Kidney (tissue), 14 donors: Measurements from ENCODE around the gene RTP1. TPM values are rescaled to one million over a fixed set of nuclear protein-coding genes. Genes with fewer than 3 reads are reported as not detected.

Source experiments
- DNase-seq, 5 donors: peaks; one replicate each; pipeline ENCODE4 v3.0.0-alpha.2; 2013 to 2020
- FAIRE-seq: peaks from 2 replicates; lab custom pipeline; 2012; peaks lifted over from hg19 to GRCh38; lab: Jason Lieb, UNC
- H3K27ac ChIP-seq, 2 donors: one replicate each; pipeline ENCODE4 v1.7.0; 2013; ENCODE audit warnings: low read depth in 2 of 2, low read length in 2 of 2, inconsistent platforms in 1 of 2
- H3K27me3 ChIP-seq: one replicate; pipeline ENCODE4 v1.7.1; 2013; ENCODE audit warnings: low read length, inconsistent platforms; ENCODE audit not compliant: control insufficient read depth, insufficient read depth
- H3K36me3 ChIP-seq, 3 donors: one replicate each; pipeline versions ENCODE4 v1.7.0 to v1.7.1; 2013; ENCODE audit warnings: low read length in 3 of 3, control low read depth in 1 of 3, inconsistent platforms in 1 of 3; ENCODE audit not compliant: insufficient read depth in 3 of 3, control insufficient read depth in 2 of 3
- H3K4me1 ChIP-seq, 3 donors: one replicate each; pipeline versions ENCODE4 v1.7.0 to v1.7.1; 2013; ENCODE audit warnings: low read length in 3 of 3, inconsistent platforms in 1 of 3, low read depth in 1 of 3; ENCODE audit not compliant: control insufficient read depth in 2 of 3, insufficient read depth in 2 of 3
- H3K4me3 ChIP-seq, 3 donors: one replicate each; pipeline versions ENCODE4 v1.7.0 to v1.8.1; 2013; ENCODE audit warnings: low read length in 3 of 3, control low read depth in 1 of 3, inconsistent platforms in 1 of 3
- H3K9ac ChIP-seq, 3 donors: one replicate each; pipeline versions ENCODE4 v1.7.0 to v1.7.1; 2013; ENCODE audit warnings: low read length in 3 of 3, control low read depth in 1 of 3, inconsistent platforms in 1 of 3
- H3K9me3 ChIP-seq, 3 donors: one replicate each; pipeline versions ENCODE4 v1.7.0 to v1.7.1; 2013; ENCODE audit warnings: low read length in 3 of 3, control low read depth in 1 of 3, inconsistent platforms in 1 of 3; ENCODE audit not compliant: control insufficient read depth in 2 of 3, insufficient read depth in 1 of 3
- intact Hi-C: fragments of 100-400 bp; cut with DNase I; formaldehyde crosslinking; loops from one replicate; pipeline ENCODE4 v1.11.1; 2022
- polyA plus RNA-seq: library from polyadenylated mRNA; stranded (reverse); fragments of 350-450 nt; fragmentation: Illumina TruSeq; extraction: RNeasy Lipid Tissue Mini Kit (QIAGEN cat#74804); gene quantifications from one replicate; pipeline ENCODE4 v1.2.3, GENCODE V29; 2014; ENCODE audit warnings: low read depth, low replicate concordance; ENCODE audit not compliant: insufficient read depth
- total RNA-seq: library from RNA; stranded (reverse); fragmentation: NEBNext Ultra II Directional; extraction: Animal tissue kit (Norgen Biotek cat#: 25700); gene quantifications from one replicate; pipeline ENCODE4 v1.2.1, GENCODE V29; 2021
- TF ChIP-seq, protein P1 (sequence below): IDR thresholded peaks from 3 replicates; pipeline ENCODE4 v1.5.1; 2012; ENCODE audit warnings: mild to moderate bottlenecking, moderate library complexity, borderline replicate concordance; ENCODE audit not compliant: insufficient read depth; ENCODE audit errors: extremely low read depth
- donor health status: control.
- donor health status: control.
- donor health status: control.
- donor health status: control.
- donor health status: control.
- donor health status: DM: yes; HTN: yes; CAD: no.
- donor health status: Normal renal cell carcinoma (clear cell type).

RTP1 gene
- total and polyA plus RNA-seq, 2 donors from 2014 or later, result not detected

DNA sequence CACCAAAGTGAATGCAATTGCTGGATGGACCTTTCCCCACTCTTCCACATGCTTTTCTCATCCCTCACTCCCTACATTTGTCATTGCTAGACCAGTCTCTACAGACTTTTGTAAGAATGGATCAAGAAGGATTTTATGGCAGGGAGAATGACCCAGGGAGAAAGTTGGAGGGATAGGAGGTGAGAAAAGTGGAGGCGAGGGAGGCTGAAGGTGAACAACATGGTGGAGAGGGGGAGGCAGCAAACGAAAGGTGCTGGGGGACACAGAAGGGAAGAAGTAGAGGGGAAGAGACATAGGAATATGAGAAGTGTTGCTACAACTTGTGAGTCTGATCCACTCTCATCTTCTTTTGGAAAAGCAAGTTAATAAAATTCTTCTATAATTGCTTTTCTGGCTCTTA lies 24.4 kb upstream of the RTP1 start:
- Histone ChIP-seq H3K36me3 (no peaks in the 10 kb centered on the region), H3K4me3 (no peak overlapping the region), H3K27ac (no peak overlapping the region), H3K9me3 (no peaks in the 10 kb centered on the region), H3K9ac (no peak overlapping the region), H3K27me3 (no peaks in the 10 kb centered on the region), H3K4me1 (no peaks in the 10 kb centered on the region)
- FAIRE-seq, result no peak
- intact Hi-C loops, result no loop called here
- DNase-seq, result no peak
- TF ChIP-seq, protein P1, sequence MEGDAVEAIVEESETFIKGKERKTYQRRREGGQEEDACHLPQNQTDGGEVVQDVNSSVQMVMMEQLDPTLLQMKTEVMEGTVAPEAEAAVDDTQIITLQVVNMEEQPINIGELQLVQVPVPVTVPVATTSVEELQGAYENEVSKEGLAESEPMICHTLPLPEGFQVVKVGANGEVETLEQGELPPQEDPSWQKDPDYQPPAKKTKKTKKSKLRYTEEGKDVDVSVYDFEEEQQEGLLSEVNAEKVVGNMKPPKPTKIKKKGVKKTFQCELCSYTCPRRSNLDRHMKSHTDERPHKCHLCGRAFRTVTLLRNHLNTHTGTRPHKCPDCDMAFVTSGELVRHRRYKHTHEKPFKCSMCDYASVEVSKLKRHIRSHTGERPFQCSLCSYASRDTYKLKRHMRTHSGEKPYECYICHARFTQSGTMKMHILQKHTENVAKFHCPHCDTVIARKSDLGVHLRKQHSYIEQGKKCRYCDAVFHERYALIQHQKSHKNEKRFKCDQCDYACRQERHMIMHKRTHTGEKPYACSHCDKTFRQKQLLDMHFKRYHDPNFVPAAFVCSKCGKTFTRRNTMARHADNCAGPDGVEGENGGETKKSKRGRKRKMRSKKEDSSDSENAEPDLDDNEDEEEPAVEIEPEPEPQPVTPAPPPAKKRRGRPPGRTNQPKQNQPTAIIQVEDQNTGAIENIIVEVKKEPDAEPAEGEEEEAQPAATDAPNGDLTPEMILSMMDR, result no peak

DNA sequence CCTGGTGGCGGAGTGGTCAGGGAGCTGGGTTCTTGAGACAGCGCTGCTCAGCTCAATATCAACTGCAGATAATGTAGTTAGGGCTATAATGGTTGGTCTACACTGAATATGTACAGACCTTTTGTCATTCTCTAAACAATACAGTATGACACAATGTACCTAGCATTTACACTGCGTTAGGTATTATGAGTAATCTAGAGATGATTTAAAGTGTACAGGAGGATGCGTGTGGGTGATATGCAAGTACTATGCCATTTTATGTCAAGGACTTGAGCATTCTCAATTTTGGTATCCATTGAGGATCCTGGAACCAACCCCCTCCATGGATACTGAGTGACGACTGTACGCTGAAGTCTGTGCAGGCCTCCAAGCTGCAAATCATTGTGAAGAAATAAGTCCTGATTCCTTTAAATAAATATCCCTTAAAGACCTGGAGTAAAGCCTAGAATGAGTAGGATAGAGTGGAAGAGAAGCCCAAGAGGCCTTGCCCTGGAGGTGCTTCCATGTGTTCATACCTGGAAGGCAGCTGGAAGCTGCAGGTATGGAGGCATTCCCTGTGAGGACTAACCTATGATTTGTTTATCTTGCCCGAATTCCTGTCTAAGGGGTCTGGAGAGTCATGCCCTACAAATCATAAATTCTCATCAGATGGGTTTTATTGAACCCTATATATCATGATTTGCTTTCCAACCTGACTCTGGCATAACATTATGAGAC lies 15.7 kb upstream of the RTP1 start:
- no peak for DNase-seq
- no peak overlapping the region for H3K27ac ChIP-seq
- intact Hi-C loops, result no loop called here
- H3K9ac ChIP-seq, result no peak overlapping the region
- H3K27me3 ChIP-seq, result no peaks in the 10 kb centered on the region
- no peaks in the 10 kb centered on the region for H3K36me3 ChIP-seq
- H3K4me1 ChIP-seq, result no peaks in the 10 kb centered on the region
- TF ChIP-seq, protein P1, result no peak
- H3K9me3 ChIP-seq, result no peaks in the 10 kb centered on the region
- no peak for FAIRE-seq
- no peak overlapping the region for H3K4me3 ChIP-seq

DNA sequence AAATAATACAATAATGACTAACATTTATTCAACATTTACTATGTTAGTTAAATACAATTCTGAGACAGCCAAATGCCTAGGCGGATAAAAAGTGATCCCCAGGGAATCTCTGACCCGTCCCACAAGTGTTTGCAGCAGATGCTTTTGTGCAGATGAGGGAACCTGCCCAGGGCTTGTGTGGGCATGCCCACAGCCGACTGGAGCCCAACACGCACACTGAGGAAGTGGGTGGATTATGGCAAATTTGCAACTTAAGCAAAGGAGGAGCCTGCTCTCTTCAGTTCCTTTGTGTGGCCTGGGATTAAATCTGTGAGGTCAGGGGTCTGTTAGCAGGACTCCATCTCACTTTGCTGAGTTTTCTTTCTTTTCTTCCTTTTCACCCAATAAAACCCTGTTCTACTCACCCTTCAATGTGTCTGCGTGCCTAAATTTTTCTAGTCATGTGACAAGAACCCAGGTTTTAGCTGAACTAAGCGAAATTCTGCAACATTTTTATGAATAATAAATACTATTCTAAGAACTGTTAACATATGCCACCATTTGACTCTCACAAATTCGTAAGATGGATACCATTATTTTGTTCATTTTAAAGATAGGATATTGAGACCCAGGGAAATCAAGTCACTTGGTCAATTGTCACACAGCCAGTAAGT lies 13.9 kb upstream of the RTP1 start:
- no peak overlapping the region for H3K9ac ChIP-seq
- H3K27ac ChIP-seq, result no peak overlapping the region
- H3K4me1 ChIP-seq, result no peaks in the 10 kb centered on the region
- no peaks in the 10 kb centered on the region for H3K9me3 ChIP-seq
- H3K4me3 ChIP-seq, result no peak overlapping the region
- DNase-seq (no peak), FAIRE-seq (no peak)
- TF ChIP-seq, protein P1, result no peak
- intact Hi-C loops, result no loop called here
- no peaks in the 10 kb centered on the region for H3K36me3 ChIP-seq
- no peaks in the 10 kb centered on the region for H3K27me3 ChIP-seq
